K562 (cell line): ENCODE measurements around the gene KCNMB2. TPM values are rescaled to one million over a fixed set of nuclear protein-coding genes. Genes with fewer than 3 reads are reported as not detected.
A peak's percentile ranks its signal among the peaks of the same experiment; 100 is the strongest.

Experiments used
- ATAC-seq: fragments of 200-7000 bp; cut with Tn5 transposase; 3 replicates; pipeline ENCODE4 v1.9.1; 2020; ENCODE audit warnings: moderate library complexity
- BruUV-seq: library from RNA; stranded (reverse); fragments of 400-500 nt; replicated peaks from 2 replicates; lab custom pipeline; 2021; lab: Mats Ljungman, UMichigan
- CTCF ChIA-PET: fragments of 300-600 bp; formaldehyde crosslinking; extraction: SDS; loops from one replicate; lab custom pipeline; 2021; ENCODE audit warnings: low intra/inter-chr PET ratio; lab: Yijun Ruan, JAX
- POLR2A ChIA-PET: fragments of 300-600, 350-650 bp; sonication (Branson Sonifier 250); formaldehyde crosslinking; extraction: SDS; loops from one replicate; lab custom pipeline; 2021; ENCODE audit warnings: antibody characterized with exemption, inconsistent platforms; lab: Yijun Ruan, JAX
- DNase-seq, 4 experiments: peaks; one replicate each; pipeline versions ENCODE4 v3.0.0 to v3.0.0-alpha.2; 2011 to 2018; ENCODE audit warnings: low spot score in 3 of 4, mixed read lengths in 3 of 4; ENCODE audit errors: extremely low read depth in 1 of 4
- FAIRE-seq: peaks from 2 replicates; lab custom pipeline; 2011; peaks lifted over from hg19 to GRCh38; lab: Jason Lieb, UNC
- H2AFZ ChIP-seq: 2 replicates; pipeline ENCODE4 v1.6.0; 2011; ENCODE audit warnings: low read depth, low read length, control low read depth, inconsistent platforms
- H3K27ac ChIP-seq: fragments of 200-600 bp; 3 replicates; pipeline ENCODE4 v1.8.0; 2011; ENCODE audit warnings: low read depth, mild to moderate bottlenecking, control low read depth, inconsistent platforms, low read length, moderate library complexity, mixed read lengths; ENCODE audit errors: extremely low read depth
- H3K27me3 ChIP-seq, 2 experiments: fragments of 300-600 bp in 1 of 2; 2 replicates in 1 of 2; 3 replicates in 1 of 2; pipeline versions ENCODE4 v1.6.0 to v1.8.0; 2011; ENCODE audit warnings: inconsistent platforms in 2 of 2, low read length in 2 of 2, mild to moderate bottlenecking in 1 of 2, mixed read lengths in 1 of 2, moderate library complexity in 1 of 2; ENCODE audit not compliant: control insufficient read depth in 2 of 2, insufficient read depth in 2 of 2
- H3K36me3 ChIP-seq: fragments of 300-600 bp; 3 replicates; pipeline ENCODE4 v1.8.0; 2011; ENCODE audit warnings: mild to moderate bottlenecking, low read length, inconsistent platforms; ENCODE audit not compliant: control insufficient read depth, insufficient read depth
- H3K4me1 ChIP-seq, 2 experiments: fragments of 200-600 bp in 1 of 2; replicated peaks in 1 of 2; 2 replicates in 1 of 2; 3 replicates in 1 of 2; pipeline versions ENCODE4 v1.5.1 to v1.8.0; 2011; ENCODE audit warnings: inconsistent platforms in 2 of 2, low read length in 2 of 2, mild to moderate bottlenecking in 1 of 2, mixed read lengths in 1 of 2, moderate library complexity in 1 of 2; ENCODE audit not compliant: control insufficient read depth in 2 of 2, insufficient read depth in 2 of 2
- H3K4me2 ChIP-seq: 2 replicates; pipeline ENCODE4 v1.6.1; 2011; ENCODE audit warnings: low read length, control low read depth, inconsistent platforms, mixed read lengths; ENCODE audit not compliant: insufficient read depth
- H3K4me3 ChIP-seq: fragments of 200-600 bp; sonication (generic), shearing (Covaris generic); 2 replicates; pipeline ENCODE4 v1.5.1; 2016; ENCODE audit warnings: control low read depth, inconsistent platforms
- H3K79me2 ChIP-seq: fragments of 200-600 bp; 3 replicates; pipeline ENCODE4 v1.8.0; 2011; ENCODE audit warnings: low read length, inconsistent platforms; ENCODE audit not compliant: control insufficient read depth, insufficient read depth
- H3K9ac ChIP-seq, 2 experiments: 2 replicates each; pipeline versions ENCODE4 v1.6.0 to v1.6.1; 2011; ENCODE audit warnings: low read depth in 2 of 2, low read length in 2 of 2, control low read depth in 1 of 2, inconsistent platforms in 1 of 2, mild to moderate bottlenecking in 1 of 2, mixed read lengths in 1 of 2; ENCODE audit not compliant: insufficient read depth in 1 of 2
- H3K9me1 ChIP-seq: one replicate; pipeline ENCODE4 v1.6.0; 2011; ENCODE audit warnings: inconsistent platforms, mild to moderate bottlenecking, low read length, moderate library complexity; ENCODE audit not compliant: control insufficient read depth, insufficient read depth
- H3K9me3 ChIP-seq: replicated peaks from 2 replicates; pipeline ENCODE4 v1.5.1; 2011; ENCODE audit warnings: low read depth, low read length, inconsistent platforms; ENCODE audit not compliant: control insufficient read depth, insufficient read depth
- H4K20me1 ChIP-seq: replicated peaks from 2 replicates; pipeline ENCODE4 v1.6.1; 2011; ENCODE audit warnings: low read length, inconsistent platforms, mixed read lengths; ENCODE audit not compliant: control insufficient read depth, insufficient read depth
- SOX6 ChIP-seq: fragments of 450-650 bp; IDR thresholded peaks from 2 replicates; pipeline ENCODE4 v1.6.1; 2014; ENCODE audit warnings: mild to moderate bottlenecking
- SPI1 ChIP-seq: IDR thresholded peaks from 2 replicates; pipeline ENCODE4 v1.6.1; 2011; ENCODE audit warnings: low read depth, low read length, control low read depth, borderline replicate concordance
- TARDBP ChIP-seq: fragments of 450-650 bp; IDR thresholded peaks from 2 replicates; pipeline ENCODE4 v1.6.1; 2016
- ZNF79 ChIP-seq: fragments of 250-450 bp; sonication (Bioruptor Pico); IDR thresholded peaks from 2 replicates; pipeline ENCODE4 v1.4.0; 2020; ENCODE audit warnings: low read depth, mild to moderate bottlenecking, moderate library complexity
- WGBS: fragments of 100-300 bp; shearing (Covaris generic); methylation state at CpG from one replicate; pipeline ENCODE4 v1.1.6; 2016; ENCODE audit warnings: low coverage, mixed read lengths; ENCODE audit not compliant: insufficient coverage; ENCODE audit errors: missing lambda C conversion rate; 5-methylcytosine and 5-hydroxymethylcytosine counted together
- in situ Hi-C: fragments of 300-500 bp; cut with MboI; formaldehyde crosslinking; loops from 4 replicates; pipeline ENCODE4 v1.15.0; 2018; ENCODE audit warnings: inconsistent platforms, mixed read lengths
- intact Hi-C: fragments of 100-400 bp; cut with micrococcal nuclease; formaldehyde crosslinking; loops from 2 replicates; pipeline ENCODE4 v1.14.2; 2022
- polyA plus RNA-seq, 8 experiments: library from polyadenylated mRNA; depleted of rRNA in 4 of 8; stranded (reverse) in 5 of 8; unstranded in 3 of 8; fragments of >200 nt; fragmentation: Nextera tagmentation in 2 of 8; fragmentation: Illumina TruSeq in 1 of 8; extraction: Ambion mirVana in 2 of 8; extraction: Trizol in 1 of 8; gene quantifications; 2 replicates each; pipeline versions ENCODE4 v1.2.1 to v1.2.3, GENCODE V29; 2011 to 2014; ENCODE audit warnings: inconsistent platforms in 1 of 8, missing spikeins in 1 of 8
- total RNA-seq, 7 experiments: library from RNA; depleted of rRNA in 6 of 7; stranded (reverse); fragments of >200 nt in 6 of 7; fragmentation: Illumina TruSeq in 2 of 7; extraction: Trizol in 2 of 7; gene quantifications; 2 replicates each; pipeline versions ENCODE4 v1.2.1 to v1.2.3, GENCODE V29; 2011 to 2021; ENCODE audit warnings: low replicate concordance in 1 of 7
- TF ChIP-seq, protein P1 (sequence below): fragments of 450-650 bp; formaldehyde crosslinking; IDR thresholded peaks from 2 replicates; pipeline ENCODE4 v1.4.0; 2022; ENCODE audit warnings: missing genetic modification characterization
- TF ChIP-seq, protein P2 (sequence below): fragments of 450-650 bp; IDR thresholded peaks from 2 replicates; pipeline ENCODE4 v1.6.1; 2016; ENCODE audit warnings: mild to moderate bottlenecking
- TF ChIP-seq, protein P3 (sequence below): sonication (generic); formaldehyde crosslinking; IDR thresholded peaks from 2 replicates; pipeline ENCODE4 v1.8.0; 2022; ENCODE audit warnings: missing genetic modification reagents, mild to moderate bottlenecking, borderline replicate concordance

KCNMB2 gene
- total and polyA plus RNA-seq, 9 of the 15 experiments (the other 6 are each of a cell fraction or from before 2014, with no cell fraction given), result 0.04 to 0.15 TPM; not detected in 7

DNA sequence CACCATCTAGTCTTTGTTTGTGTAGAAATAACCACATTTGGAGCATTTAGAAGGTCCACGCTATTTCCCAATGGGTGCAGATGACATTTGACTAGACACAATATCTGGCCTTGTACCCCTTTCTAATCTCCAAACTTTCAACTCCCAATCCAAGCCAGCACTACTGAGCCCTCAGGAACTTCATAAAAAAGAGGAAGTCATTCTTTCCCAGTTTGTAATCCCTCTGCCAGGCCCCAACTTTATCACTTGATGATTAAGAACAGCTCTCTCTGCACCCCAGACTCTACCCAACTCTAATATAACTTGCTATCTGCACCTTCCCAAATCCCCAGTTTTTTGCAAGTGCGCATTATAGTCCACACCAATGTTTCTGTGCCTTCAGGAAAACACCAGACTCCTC, 170.2 kb downstream of the KCNMB2 start:
- H3K9me3 ChIP-seq, result no peaks in the 10 kb centered on the region
- H3K9ac ChIP-seq, result no peak overlapping the region
- in situ Hi-C loops (no loop called here), intact Hi-C loops (no loop called here)
- no peaks in the 10 kb centered on the region for H3K27me3 ChIP-seq
- FAIRE-seq, result no peak
- H3K79me2 ChIP-seq, result no peaks in the 10 kb centered on the region
- no peak overlapping the region for H3K4me3 ChIP-seq
- BruUV-seq, result no TSS peak
- H2AFZ ChIP-seq, result no peak overlapping the region
- 0% methylated on average over 2 of the region's 2 CpGs for WGBS
- no peaks in the 10 kb centered on the region for H3K9me1 ChIP-seq
- H3K4me2 ChIP-seq, result no peak overlapping the region
- no peaks in the 10 kb centered on the region for H3K36me3 ChIP-seq
- no peaks in the 10 kb centered on the region for H4K20me1 ChIP-seq
- CTCF ChIA-PET, result no interaction called here
- TF ChIP-seq, protein P1, sequence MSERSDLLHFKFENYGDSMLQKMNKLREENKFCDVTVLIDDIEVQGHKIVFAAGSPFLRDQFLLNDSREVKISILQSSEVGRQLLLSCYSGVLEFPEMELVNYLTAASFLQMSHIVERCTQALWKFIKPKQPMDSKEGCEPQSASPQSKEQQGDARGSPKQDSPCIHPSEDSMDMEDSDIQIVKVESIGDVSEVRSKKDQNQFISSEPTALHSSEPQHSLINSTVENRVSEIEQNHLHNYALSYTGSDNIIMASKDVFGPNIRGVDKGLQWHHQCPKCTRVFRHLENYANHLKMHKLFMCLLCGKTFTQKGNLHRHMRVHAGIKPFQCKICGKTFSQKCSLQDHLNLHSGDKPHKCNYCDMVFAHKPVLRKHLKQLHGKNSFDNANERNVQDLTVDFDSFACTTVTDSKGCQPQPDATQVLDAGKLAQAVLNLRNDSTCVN (CRISPR knock-in tag), result no peak
- peak; percentile 76 for TF ChIP-seq SPI1
- TF ChIP-seq, protein P2, sequence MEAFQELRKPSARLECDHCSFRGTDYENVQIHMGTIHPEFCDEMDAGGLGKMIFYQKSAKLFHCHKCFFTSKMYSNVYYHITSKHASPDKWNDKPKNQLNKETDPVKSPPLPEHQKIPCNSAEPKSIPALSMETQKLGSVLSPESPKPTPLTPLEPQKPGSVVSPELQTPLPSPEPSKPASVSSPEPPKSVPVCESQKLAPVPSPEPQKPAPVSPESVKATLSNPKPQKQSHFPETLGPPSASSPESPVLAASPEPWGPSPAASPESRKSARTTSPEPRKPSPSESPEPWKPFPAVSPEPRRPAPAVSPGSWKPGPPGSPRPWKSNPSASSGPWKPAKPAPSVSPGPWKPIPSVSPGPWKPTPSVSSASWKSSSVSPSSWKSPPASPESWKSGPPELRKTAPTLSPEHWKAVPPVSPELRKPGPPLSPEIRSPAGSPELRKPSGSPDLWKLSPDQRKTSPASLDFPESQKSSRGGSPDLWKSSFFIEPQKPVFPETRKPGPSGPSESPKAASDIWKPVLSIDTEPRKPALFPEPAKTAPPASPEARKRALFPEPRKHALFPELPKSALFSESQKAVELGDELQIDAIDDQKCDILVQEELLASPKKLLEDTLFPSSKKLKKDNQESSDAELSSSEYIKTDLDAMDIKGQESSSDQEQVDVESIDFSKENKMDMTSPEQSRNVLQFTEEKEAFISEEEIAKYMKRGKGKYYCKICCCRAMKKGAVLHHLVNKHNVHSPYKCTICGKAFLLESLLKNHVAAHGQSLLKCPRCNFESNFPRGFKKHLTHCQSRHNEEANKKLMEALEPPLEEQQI, result no peak
- no peak for TF ChIP-seq TARDBP
- TF ChIP-seq, protein P3, sequence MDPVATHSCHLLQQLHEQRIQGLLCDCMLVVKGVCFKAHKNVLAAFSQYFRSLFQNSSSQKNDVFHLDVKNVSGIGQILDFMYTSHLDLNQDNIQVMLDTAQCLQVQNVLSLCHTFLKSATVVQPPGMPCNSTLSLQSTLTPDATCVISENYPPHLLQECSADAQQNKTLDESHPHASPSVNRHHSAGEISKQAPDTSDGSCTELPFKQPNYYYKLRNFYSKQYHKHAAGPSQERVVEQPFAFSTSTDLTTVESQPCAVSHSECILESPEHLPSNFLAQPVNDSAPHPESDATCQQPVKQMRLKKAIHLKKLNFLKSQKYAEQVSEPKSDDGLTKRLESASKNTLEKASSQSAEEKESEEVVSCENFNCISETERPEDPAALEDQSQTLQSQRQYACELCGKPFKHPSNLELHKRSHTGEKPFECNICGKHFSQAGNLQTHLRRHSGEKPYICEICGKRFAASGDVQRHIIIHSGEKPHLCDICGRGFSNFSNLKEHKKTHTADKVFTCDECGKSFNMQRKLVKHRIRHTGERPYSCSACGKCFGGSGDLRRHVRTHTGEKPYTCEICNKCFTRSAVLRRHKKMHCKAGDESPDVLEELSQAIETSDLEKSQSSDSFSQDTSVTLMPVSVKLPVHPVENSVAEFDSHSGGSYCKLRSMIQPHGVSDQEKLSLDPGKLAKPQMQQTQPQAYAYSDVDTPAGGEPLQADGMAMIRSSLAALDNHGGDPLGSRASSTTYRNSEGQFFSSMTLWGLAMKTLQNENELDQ (CRISPR knock-in tag), result no peak
- TF ChIP-seq SOX6, result no peak
- no peak for TF ChIP-seq ZNF79 (CRISPR knock-in tag)
- no peaks in the 10 kb centered on the region for H3K4me1 ChIP-seq
- no peak for ATAC-seq
- no peak for DNase-seq
- no peak overlapping the region for H3K27ac ChIP-seq
- POLR2A ChIA-PET, result interaction anchor here (0.5 kb wide), 1 partner anchor 20 kb away, joined by 3 read pairs; no protein-coding TSS in a partner anchor
